HEK293 (cell line): ENCODE results near the gene ELAVL3.

Source experiments
- CTCF ChIA-PET: fragments of 350-600 bp; formaldehyde crosslinking; extraction: SDS; loops from one replicate; lab custom pipeline; 2021; ENCODE audit warnings: antibody characterized with exemption; lab: Yijun Ruan, JAX
- POLR2A ChIA-PET: fragments of 300-600 bp; formaldehyde crosslinking; extraction: SDS; loops from one replicate; lab custom pipeline; 2020; ENCODE audit warnings: antibody characterized with exemption, inconsistent platforms; lab: Yijun Ruan, JAX
- H3K27ac ChIP-seq: fragments of 200-500 bp; sonication (Bioruptor generic); 2 replicates; pipeline ENCODE4 v1.5.1; 2014; ENCODE audit warnings: low read depth, low read length, control low read depth, inconsistent platforms; ENCODE audit errors: extremely low read depth
- H3K36me3 ChIP-seq, 2 experiments: fragments of 200-500 bp in 1 of 2; sonication (Bioruptor generic) in 1 of 2; 1 replicate in 1 of 2; 2 replicates in 1 of 2; pipeline ENCODE4 v1.5.1; 2014 to 2017; ENCODE audit warnings: inconsistent platforms in 2 of 2, low read length in 2 of 2; ENCODE audit not compliant: control insufficient read depth in 2 of 2, insufficient read depth in 1 of 2
- H3K4me1 ChIP-seq: fragments of 200-500 bp; sonication (Bioruptor generic); 2 replicates; pipeline ENCODE4 v1.5.1; 2014; ENCODE audit warnings: mild to moderate bottlenecking, low read length, inconsistent platforms; ENCODE audit not compliant: control insufficient read depth, insufficient read depth
- H3K4me3 ChIP-seq: 2 replicates; pipeline ENCODE4 v1.5.1; 2011; ENCODE audit warnings: low read depth, mild to moderate bottlenecking, control low read depth, low read length, moderate library complexity
- H3K9me3 ChIP-seq: fragments of 200-500 bp; sonication (Bioruptor generic); 2 replicates; pipeline ENCODE4 v1.5.1; 2014; ENCODE audit warnings: low read depth, low read length, inconsistent platforms; ENCODE audit not compliant: control insufficient read depth, insufficient read depth
- EGR2 ChIP-seq: fragments of 450-650 bp; formaldehyde crosslinking; IDR thresholded peaks from 2 replicates; pipeline ENCODE4 v1.5.1; 2016; ENCODE audit warnings: low read depth, missing biosample characterization, missing genetic modification characterization
- GFI1B ChIP-seq: fragments of 450-650 bp; formaldehyde crosslinking; IDR thresholded peaks from 2 replicates; pipeline ENCODE4 v1.5.1; 2016; ENCODE audit warnings: missing biosample characterization, missing genetic modification characterization
- IKZF3 ChIP-seq: fragments of 450-650 bp; IDR thresholded peaks from 2 replicates; pipeline ENCODE4 v1.5.0; 2018; ENCODE audit warnings: missing biosample characterization, mild to moderate bottlenecking, missing genetic modification characterization, moderate library complexity
- SCRT2 ChIP-seq: fragments of 450-650 bp; formaldehyde crosslinking; IDR thresholded peaks from 2 replicates; pipeline ENCODE4 v1.5.1; 2016; ENCODE audit warnings: missing biosample characterization, missing genetic modification characterization
- ZBTB8A ChIP-seq: fragments of 450-650 bp; formaldehyde crosslinking; IDR thresholded peaks from 2 replicates; pipeline ENCODE4 v1.5.1; 2016; ENCODE audit warnings: missing biosample characterization, missing genetic modification characterization
- ZEB2 ChIP-seq: fragments of 450-650 bp; formaldehyde crosslinking; IDR thresholded peaks from 2 replicates; pipeline ENCODE4 v1.5.1; 2016; ENCODE audit warnings: missing biosample characterization, missing genetic modification characterization
- ZFHX2 ChIP-seq: fragments of 450-650 bp; formaldehyde crosslinking; conservative IDR thresholded peaks from 2 replicates; pipeline ENCODE4 v1.5.1; 2016; ENCODE audit warnings: missing biosample characterization, missing genetic modification characterization
- ZNF174 ChIP-seq: fragments of 450-650 bp; formaldehyde crosslinking; IDR thresholded peaks from 2 replicates; pipeline ENCODE4 v1.5.0; 2017; ENCODE audit warnings: missing biosample characterization, mild to moderate bottlenecking, missing genetic modification characterization
- ZNF239 ChIP-seq: fragments of 450-650 bp; formaldehyde crosslinking; IDR thresholded peaks from 2 replicates; pipeline ENCODE4 v1.5.1; 2016; ENCODE audit warnings: missing biosample characterization, missing genetic modification characterization
- ZNF366 ChIP-seq: fragments of 450-650 bp; formaldehyde crosslinking; conservative IDR thresholded peaks from 2 replicates; pipeline ENCODE4 v1.5.1; 2016; ENCODE audit warnings: missing biosample characterization, missing genetic modification characterization
- ZNF549 ChIP-seq: fragments of 450-650 bp; IDR thresholded peaks from 2 replicates; pipeline ENCODE4 v1.5.1; 2018; ENCODE audit warnings: missing biosample characterization, missing genetic modification characterization, mild to moderate bottlenecking, inconsistent platforms, moderate library complexity
- ZNF645 ChIP-seq: fragments of 450-650 bp; formaldehyde crosslinking; IDR thresholded peaks from 2 replicates; pipeline ENCODE4; 2016; ENCODE audit warnings: missing biosample characterization, missing genetic modification characterization
- ZNF654 ChIP-seq: fragments of 450-650 bp; formaldehyde crosslinking; IDR thresholded peaks from 2 replicates; pipeline ENCODE4 v1.5.1; 2016; ENCODE audit warnings: low read depth, missing biosample characterization, missing genetic modification characterization
- ZNF660 ChIP-seq: fragments of 450-650 bp; IDR thresholded peaks from 2 replicates; pipeline ENCODE4 v1.5.1; 2018; ENCODE audit warnings: missing biosample characterization, mild to moderate bottlenecking, missing genetic modification characterization
- ZNF76 ChIP-seq: fragments of 450-650 bp; formaldehyde crosslinking; IDR thresholded peaks from 2 replicates; pipeline ENCODE4; 2016; ENCODE audit warnings: low read depth, missing biosample characterization, missing genetic modification characterization, borderline replicate concordance
- TF ChIP-seq, protein P1 (sequence below): fragments of 450-650 bp; formaldehyde crosslinking; IDR thresholded peaks from 2 replicates; pipeline ENCODE4 v1.5.1; 2016; ENCODE audit warnings: missing biosample characterization, missing genetic modification characterization
- TF ChIP-seq, protein P2 (sequence below): fragments of 450-650 bp; formaldehyde crosslinking; IDR thresholded peaks from 2 replicates; pipeline ENCODE4 v1.5.1; 2016; ENCODE audit warnings: missing biosample characterization, missing genetic modification characterization, borderline replicate concordance
- TF ChIP-seq, protein P3 (sequence below): fragments of 450-650 bp; formaldehyde crosslinking; IDR thresholded peaks from 2 replicates; pipeline ENCODE4 v1.5.1; 2016; ENCODE audit warnings: missing biosample characterization, missing genetic modification characterization

The ELAVL3 gene

GRCh38 chr19:11418094-11418548, 62.7 kb downstream of the ELAVL3 start:
- POLR2A ChIA-PET, result interaction anchor here (0.5 to 1.4 kb wide), 4 partner anchors 9 to 128 kb away, joined by 4 to 6 read pairs (median 5); no protein-coding TSS in a partner anchor
- Histone ChIP-seq H3K27ac (no peak overlapping the region), H3K36me3 (no peaks in the 10 kb centered on the region), H3K9me3 (no peaks in the 10 kb centered on the region), H3K4me1 (no peaks in the 10 kb centered on the region), H3K4me3 (peak overlapping the region; percentile 36)
- CTCF ChIA-PET, result interaction anchor here (0.6 to 8.3 kb wide), 4 partner anchors 11 to 91 kb away, joined by 3 to 66 read pairs (median 8); partner anchors contain the start of genes EPOR, ODAD3 and PRKCSH
- TF ChIP-seq, protein P1, sequence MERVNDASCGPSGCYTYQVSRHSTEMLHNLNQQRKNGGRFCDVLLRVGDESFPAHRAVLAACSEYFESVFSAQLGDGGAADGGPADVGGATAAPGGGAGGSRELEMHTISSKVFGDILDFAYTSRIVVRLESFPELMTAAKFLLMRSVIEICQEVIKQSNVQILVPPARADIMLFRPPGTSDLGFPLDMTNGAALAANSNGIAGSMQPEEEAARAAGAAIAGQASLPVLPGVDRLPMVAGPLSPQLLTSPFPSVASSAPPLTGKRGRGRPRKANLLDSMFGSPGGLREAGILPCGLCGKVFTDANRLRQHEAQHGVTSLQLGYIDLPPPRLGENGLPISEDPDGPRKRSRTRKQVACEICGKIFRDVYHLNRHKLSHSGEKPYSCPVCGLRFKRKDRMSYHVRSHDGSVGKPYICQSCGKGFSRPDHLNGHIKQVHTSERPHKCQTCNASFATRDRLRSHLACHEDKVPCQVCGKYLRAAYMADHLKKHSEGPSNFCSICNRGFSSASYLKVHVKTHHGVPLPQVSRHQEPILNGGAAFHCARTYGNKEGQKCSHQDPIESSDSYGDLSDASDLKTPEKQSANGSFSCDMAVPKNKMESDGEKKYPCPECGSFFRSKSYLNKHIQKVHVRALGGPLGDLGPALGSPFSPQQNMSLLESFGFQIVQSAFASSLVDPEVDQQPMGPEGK (tag by site-specific recombination), result peak; percentile 22; the same call in 1 of the 2 replicates
- TF ChIP-seq ZNF174 (tag by site-specific recombination), result no peak
- TF ChIP-seq IKZF3, result no peak
- no peak for TF ChIP-seq ZNF654 (tag by site-specific recombination)
- TF ChIP-seq ZBTB8A (tag by site-specific recombination), result no peak
- peak; percentile 57; the same call in 1 of the 2 replicates for TF ChIP-seq ZFHX2
- TF ChIP-seq EGR2 (tag by site-specific recombination), result peak; percentile 46
- no peak for TF ChIP-seq GFI1B (tag by site-specific recombination)
- TF ChIP-seq ZNF239 (tag by site-specific recombination), result no peak

DNA sequence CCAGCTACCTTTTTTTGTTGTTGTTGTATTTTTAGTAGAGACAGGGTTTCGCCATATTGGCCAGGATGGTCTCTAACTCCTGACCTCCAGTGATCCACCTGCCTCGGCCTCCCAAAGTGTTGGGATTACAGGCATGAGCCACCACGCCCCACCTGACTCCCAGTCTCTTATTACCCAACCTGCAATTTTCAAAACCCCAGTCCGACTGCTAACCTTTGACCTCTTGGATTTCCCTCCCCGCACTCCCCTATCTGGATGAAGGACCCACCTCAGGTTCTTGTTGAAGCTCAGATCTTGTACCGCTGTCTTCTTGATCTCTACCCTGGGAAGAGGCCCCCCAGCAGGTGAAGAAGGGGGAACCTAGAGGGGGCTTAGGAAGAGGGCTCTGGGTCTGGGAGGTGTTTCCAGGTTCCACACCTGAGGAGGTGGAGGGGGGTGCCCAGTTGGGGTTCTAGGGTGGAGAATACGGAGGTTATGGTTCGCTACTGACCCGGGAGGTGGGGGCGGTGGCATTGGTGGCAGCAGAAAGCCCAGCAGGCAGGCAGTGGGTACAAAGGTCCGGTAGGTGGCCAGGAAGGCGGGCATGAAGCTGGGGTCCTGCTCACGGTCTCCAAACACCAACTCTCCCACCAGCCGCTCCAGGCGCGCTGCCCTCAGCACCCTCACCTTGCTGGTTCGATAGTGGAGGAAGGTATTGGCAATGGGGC, 64.3 kb downstream of the ELAVL3 start:
- Histone ChIP-seq H3K36me3 (no peaks in the 10 kb centered on the region), H3K4me1 (no peaks in the 10 kb centered on the region), H3K9me3 (no peaks in the 10 kb centered on the region), H3K27ac (no peak overlapping the region), H3K4me3 (no peak overlapping the region)
- POLR2A ChIA-PET, result no interaction called here
- CTCF ChIA-PET, result interaction anchor here (0.5 to 8.3 kb wide), 3 partner anchors 19 to 78 kb away, joined by 3 to 66 read pairs (median 6); partner anchors contain the start of genes EPOR, ODAD3 and PRKCSH
- TF ChIP-seq ZNF660 (tag by site-specific recombination), result no peak
- no peak for TF ChIP-seq ZNF366 (tag by site-specific recombination)
- TF ChIP-seq, protein P2, sequence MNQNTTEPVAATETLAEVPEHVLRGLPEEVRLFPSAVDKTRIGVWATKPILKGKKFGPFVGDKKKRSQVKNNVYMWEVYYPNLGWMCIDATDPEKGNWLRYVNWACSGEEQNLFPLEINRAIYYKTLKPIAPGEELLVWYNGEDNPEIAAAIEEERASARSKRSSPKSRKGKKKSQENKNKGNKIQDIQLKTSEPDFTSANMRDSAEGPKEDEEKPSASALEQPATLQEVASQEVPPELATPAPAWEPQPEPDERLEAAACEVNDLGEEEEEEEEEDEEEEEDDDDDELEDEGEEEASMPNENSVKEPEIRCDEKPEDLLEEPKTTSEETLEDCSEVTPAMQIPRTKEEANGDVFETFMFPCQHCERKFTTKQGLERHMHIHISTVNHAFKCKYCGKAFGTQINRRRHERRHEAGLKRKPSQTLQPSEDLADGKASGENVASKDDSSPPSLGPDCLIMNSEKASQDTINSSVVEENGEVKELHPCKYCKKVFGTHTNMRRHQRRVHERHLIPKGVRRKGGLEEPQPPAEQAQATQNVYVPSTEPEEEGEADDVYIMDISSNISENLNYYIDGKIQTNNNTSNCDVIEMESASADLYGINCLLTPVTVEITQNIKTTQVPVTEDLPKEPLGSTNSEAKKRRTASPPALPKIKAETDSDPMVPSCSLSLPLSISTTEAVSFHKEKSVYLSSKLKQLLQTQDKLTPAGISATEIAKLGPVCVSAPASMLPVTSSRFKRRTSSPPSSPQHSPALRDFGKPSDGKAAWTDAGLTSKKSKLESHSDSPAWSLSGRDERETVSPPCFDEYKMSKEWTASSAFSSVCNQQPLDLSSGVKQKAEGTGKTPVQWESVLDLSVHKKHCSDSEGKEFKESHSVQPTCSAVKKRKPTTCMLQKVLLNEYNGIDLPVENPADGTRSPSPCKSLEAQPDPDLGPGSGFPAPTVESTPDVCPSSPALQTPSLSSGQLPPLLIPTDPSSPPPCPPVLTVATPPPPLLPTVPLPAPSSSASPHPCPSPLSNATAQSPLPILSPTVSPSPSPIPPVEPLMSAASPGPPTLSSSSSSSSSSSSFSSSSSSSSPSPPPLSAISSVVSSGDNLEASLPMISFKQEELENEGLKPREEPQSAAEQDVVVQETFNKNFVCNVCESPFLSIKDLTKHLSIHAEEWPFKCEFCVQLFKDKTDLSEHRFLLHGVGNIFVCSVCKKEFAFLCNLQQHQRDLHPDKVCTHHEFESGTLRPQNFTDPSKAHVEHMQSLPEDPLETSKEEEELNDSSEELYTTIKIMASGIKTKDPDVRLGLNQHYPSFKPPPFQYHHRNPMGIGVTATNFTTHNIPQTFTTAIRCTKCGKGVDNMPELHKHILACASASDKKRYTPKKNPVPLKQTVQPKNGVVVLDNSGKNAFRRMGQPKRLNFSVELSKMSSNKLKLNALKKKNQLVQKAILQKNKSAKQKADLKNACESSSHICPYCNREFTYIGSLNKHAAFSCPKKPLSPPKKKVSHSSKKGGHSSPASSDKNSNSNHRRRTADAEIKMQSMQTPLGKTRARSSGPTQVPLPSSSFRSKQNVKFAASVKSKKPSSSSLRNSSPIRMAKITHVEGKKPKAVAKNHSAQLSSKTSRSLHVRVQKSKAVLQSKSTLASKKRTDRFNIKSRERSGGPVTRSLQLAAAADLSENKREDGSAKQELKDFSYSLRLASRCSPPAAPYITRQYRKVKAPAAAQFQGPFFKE (tag by site-specific recombination), result no peak
- TF ChIP-seq ZNF549 (tag by site-specific recombination), result no peak
- no peak for TF ChIP-seq ZEB2 (tag by site-specific recombination)
- no peak for TF ChIP-seq IKZF3
- TF ChIP-seq, protein P3, sequence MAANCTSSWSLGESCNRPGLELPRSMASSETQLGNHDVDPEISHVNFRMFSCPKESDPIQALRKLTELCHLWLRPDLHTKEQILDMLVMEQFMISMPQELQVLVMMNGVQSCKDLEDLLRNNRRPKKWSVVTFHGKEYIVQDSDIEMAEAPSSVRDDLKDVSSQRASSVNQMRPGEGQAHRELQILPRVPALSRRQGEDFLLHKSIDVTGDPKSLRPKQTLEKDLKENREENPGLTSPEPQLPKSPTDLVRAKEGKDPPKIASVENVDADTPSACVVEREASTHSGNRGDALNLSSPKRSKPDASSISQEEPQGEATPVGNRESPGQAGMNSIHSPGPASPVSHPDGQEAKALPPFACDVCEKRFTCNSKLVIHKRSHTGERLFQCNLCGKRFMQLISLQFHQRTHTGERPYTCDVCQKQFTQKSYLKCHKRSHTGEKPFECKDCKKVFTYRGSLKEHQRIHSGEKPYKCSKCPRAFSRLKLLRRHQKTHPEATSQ (tag by site-specific recombination), result no peak
- no peak for TF ChIP-seq ZNF76 (tag by site-specific recombination)
- no peak for TF ChIP-seq ZNF645 (tag by site-specific recombination)
- no peak for TF ChIP-seq SCRT2 (tag by site-specific recombination)
